Ishikawa (cell line): ENCODE data around the gene DGAT2L6.

ENCODE experiments used
- CEBPB ChIP-seq: IDR thresholded peaks from 2 replicates; pipeline ENCODE4 v1.6.1; 2012
- CREB1 ChIP-seq: IDR thresholded peaks from 2 replicates; pipeline ENCODE4 v1.6.1; 2012; ENCODE audit warnings: low read depth
- EGR1 ChIP-seq: IDR thresholded peaks from 2 replicates; pipeline ENCODE4 v1.6.1; 2012
- EP300 ChIP-seq: IDR thresholded peaks from 2 replicates; pipeline ENCODE4 v1.6.1; 2012; ENCODE audit warnings: borderline replicate concordance
- FOXM1 ChIP-seq: IDR thresholded peaks from 2 replicates; pipeline ENCODE4 v1.6.1; 2012; ENCODE audit warnings: low read depth, borderline replicate concordance
- NFIC ChIP-seq: IDR thresholded peaks from 2 replicates; pipeline ENCODE4 v1.6.1; 2012
- RAD21 ChIP-seq: IDR thresholded peaks from 2 replicates; pipeline ENCODE4 v1.6.1; 2012; ENCODE audit warnings: low read depth
- TAF1 ChIP-seq: IDR thresholded peaks from 2 replicates; pipeline ENCODE4 v1.6.1; 2012; ENCODE audit warnings: low read depth, mild to moderate bottlenecking
- TCF12 ChIP-seq: IDR thresholded peaks from 2 replicates; pipeline ENCODE4 v1.6.1; 2012; ENCODE audit warnings: low read depth
- YY1 ChIP-seq: IDR thresholded peaks from 2 replicates; pipeline ENCODE4 v1.6.1; 2012; ENCODE audit warnings: low read depth
- ZBTB7A ChIP-seq: IDR thresholded peaks from 2 replicates; pipeline ENCODE4 v1.6.1; 2012; ENCODE audit warnings: low read depth
- TF ChIP-seq, protein P1 (sequence below): IDR thresholded peaks from 2 replicates; pipeline ENCODE4 v1.6.1; 2012; ENCODE audit warnings: low read depth, mild to moderate bottlenecking
- TF ChIP-seq, protein P2 (sequence below): IDR thresholded peaks from 2 replicates; pipeline ENCODE4 v1.6.1; 2012
- TF ChIP-seq, protein P3 (sequence below): IDR thresholded peaks from 2 replicates; pipeline ENCODE4 v1.6.1; 2012

The DGAT2L6 gene

DNA sequence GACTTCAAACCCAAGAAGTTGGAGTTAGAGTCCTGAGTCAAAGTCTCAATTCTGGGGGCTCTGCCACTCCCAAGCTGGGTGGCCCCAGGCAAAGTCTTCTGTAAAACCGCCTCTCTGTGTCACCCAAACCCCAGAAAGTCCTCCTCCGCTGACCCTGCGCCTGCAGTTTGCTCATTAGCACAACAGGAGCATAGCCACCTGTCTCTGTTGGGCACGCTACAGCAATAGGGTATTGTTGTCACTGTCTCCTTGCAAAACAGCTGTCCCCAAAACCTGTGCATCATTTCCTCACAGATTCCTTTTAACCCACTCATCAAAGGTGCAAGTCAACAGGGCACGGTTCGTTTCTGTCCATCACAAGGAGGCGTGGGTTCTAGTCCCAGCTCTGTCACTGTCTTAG lies 8.0 kb upstream of the DGAT2L6 start:
- TF ChIP-seq TAF1 = no peak

DNA sequence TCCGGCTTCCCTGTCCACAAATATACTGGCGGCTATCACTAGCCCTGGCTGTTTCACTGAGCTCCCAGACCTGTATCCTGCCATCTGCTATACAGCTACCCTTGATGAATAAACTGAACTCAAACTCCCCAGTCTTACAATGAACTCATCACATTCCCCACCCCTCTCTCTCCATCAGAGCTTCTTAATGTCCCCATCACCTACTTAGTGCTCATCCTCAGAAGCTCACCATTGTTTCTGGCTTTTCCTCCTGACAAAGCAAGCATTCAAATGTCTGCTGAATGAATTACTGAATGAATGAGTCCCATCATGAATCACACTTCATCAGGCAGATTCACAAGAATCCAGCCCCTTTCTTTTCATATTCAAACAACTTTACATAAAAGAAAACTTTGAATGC lies 5.7 kb upstream of the DGAT2L6 start:
- TF ChIP-seq EGR1 = no peak
- TF ChIP-seq EP300 = no peak
- no peak for TF ChIP-seq TCF12
- TF ChIP-seq, protein P1, sequence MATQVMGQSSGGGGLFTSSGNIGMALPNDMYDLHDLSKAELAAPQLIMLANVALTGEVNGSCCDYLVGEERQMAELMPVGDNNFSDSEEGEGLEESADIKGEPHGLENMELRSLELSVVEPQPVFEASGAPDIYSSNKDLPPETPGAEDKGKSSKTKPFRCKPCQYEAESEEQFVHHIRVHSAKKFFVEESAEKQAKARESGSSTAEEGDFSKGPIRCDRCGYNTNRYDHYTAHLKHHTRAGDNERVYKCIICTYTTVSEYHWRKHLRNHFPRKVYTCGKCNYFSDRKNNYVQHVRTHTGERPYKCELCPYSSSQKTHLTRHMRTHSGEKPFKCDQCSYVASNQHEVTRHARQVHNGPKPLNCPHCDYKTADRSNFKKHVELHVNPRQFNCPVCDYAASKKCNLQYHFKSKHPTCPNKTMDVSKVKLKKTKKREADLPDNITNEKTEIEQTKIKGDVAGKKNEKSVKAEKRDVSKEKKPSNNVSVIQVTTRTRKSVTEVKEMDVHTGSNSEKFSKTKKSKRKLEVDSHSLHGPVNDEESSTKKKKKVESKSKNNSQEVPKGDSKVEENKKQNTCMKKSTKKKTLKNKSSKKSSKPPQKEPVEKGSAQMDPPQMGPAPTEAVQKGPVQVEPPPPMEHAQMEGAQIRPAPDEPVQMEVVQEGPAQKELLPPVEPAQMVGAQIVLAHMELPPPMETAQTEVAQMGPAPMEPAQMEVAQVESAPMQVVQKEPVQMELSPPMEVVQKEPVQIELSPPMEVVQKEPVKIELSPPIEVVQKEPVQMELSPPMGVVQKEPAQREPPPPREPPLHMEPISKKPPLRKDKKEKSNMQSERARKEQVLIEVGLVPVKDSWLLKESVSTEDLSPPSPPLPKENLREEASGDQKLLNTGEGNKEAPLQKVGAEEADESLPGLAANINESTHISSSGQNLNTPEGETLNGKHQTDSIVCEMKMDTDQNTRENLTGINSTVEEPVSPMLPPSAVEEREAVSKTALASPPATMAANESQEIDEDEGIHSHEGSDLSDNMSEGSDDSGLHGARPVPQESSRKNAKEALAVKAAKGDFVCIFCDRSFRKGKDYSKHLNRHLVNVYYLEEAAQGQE = no peak
- TF ChIP-seq NFIC = no peak

DNA sequence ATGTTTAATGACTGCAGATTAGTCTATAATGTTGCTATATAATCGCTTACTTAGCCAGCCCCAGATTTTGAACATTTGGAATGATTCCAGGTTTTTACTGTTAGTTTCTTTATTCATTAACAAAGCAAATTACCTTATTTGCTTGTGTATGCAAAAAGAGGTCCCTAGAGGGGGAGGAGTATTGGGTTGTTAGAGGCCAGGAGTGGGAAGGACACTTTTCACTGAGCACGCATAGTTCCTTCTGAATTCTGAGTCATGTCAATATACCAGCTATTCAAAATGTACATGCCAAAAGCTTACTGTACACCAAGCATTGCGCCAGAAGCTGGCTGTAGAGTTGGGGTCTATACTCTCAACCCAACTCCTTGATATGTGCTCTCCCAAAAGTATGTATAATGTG lies 5.1 kb upstream of the DGAT2L6 start:
- TF ChIP-seq, protein P2, sequence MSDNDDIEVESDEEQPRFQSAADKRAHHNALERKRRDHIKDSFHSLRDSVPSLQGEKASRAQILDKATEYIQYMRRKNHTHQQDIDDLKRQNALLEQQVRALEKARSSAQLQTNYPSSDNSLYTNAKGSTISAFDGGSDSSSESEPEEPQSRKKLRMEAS = no peak
- TF ChIP-seq NFIC (no peak), YY1 (no peak), TCF12 (no peak), CREB1 (no peak), EGR1 (no peak), FOXM1 (no peak), CEBPB (no peak), RAD21 (no peak), ZBTB7A (no peak), EP300 (no peak)
- TF ChIP-seq, protein P1 = no peak

DNA sequence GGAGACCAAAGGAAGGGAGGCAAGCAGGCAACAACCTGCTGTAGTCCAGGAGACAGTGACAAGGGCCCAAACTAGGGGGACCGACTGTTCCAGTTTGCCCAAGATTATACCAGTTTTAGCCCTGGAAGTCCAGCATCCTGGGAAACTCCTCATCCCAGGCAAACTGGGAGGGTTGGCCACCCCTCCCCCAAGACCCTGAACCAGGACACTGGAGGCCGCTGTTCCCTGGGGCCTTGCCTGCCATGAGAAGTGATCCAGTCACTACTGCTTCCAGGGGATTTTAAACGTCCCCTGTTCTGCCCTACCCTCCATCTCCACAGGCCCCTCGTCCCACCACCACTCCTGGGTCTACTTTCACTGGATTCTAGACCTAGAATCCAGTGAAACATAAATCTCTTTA lies 4.3 kb upstream of the DGAT2L6 start:
- TF ChIP-seq YY1 = no peak
- no peak for TF ChIP-seq TAF1
- no peak for TF ChIP-seq CEBPB
- no peak for TF ChIP-seq NFIC
- TF ChIP-seq, protein P1 = no peak
- no peak for TF ChIP-seq TCF12
- TF ChIP-seq, protein P3, sequence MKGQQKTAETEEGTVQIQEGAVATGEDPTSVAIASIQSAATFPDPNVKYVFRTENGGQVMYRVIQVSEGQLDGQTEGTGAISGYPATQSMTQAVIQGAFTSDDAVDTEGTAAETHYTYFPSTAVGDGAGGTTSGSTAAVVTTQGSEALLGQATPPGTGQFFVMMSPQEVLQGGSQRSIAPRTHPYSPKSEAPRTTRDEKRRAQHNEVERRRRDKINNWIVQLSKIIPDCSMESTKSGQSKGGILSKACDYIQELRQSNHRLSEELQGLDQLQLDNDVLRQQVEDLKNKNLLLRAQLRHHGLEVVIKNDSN = no peak
- no peak for TF ChIP-seq CREB1
- no peak for TF ChIP-seq RAD21
- TF ChIP-seq, protein P2 = no peak

DNA sequence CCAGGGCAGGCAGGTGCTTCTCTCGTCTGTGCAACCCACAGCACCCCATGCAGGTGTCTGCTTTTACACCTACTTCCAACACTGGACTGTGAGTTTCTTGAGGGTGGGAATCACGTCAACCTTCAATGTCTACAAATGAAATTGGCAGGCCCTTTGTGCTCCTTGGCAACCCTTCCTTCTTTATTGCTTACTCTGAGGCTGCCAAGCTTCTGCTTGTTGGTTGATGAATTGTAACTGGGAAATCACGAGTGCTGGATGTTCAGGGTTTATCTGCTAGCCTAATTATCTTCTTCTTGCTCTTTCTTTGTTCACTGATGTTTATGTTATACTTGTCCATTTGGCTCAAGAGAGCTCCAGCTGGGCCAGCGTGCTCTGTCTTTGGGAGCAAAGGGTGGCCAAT lies 2.5 kb upstream of the DGAT2L6 start:
- TF ChIP-seq TCF12 = no peak

DNA sequence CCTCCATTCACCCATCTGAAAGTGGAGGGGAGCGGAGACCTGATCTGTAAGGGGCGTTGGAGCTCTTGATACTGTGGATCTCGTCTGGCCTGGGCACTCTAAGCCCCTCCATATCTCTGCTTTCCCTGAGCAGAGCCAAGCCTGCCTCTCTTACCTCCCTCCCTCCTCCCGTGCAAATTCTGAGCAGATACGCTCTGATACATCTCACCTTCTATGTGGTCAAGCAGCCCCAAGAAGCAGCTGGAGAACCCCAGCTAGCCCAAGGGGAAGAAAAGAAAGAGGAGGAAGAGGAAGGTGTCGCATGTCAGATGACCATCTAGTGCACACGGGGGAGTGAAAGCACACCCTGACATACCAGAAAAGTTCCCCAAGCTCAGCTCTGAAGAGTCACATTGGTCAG lies 1.9 kb upstream of the DGAT2L6 start:
- TF ChIP-seq, protein P2 = no peak
- TF ChIP-seq EP300 = no peak
- TF ChIP-seq TCF12 = no peak
- TF ChIP-seq, protein P3 = no peak
- no peak for TF ChIP-seq YY1
- no peak for TF ChIP-seq RAD21
- TF ChIP-seq ZBTB7A = no peak
- no peak for TF ChIP-seq CREB1
- TF ChIP-seq, protein P1 = no peak
- TF ChIP-seq TAF1 = no peak
- no peak for TF ChIP-seq FOXM1
- no peak for TF ChIP-seq CEBPB
